HUES48 (cell line): ENCODE data around the gene DNAJC5G.
"Not testable (repeated sequence)": the region's sequence is repeated elsewhere in the genome, so short reads cannot be mapped to it uniquely, and the experiment has no call there.

ENCODE experiments used
- H3K27ac ChIP-seq: one replicate; pipeline ENCODE4 v1.7.0; 2013; ENCODE audit warnings: low read depth, low read length, inconsistent platforms
- H3K27me3 ChIP-seq: 2 replicates; pipeline ENCODE4 v1.6.1; 2013; ENCODE audit warnings: mild to moderate bottlenecking, low read length; ENCODE audit not compliant: control insufficient read depth, insufficient read depth
- H3K36me3 ChIP-seq: 2 replicates; pipeline ENCODE4 v1.6.1; 2013; ENCODE audit warnings: low read length; ENCODE audit not compliant: control insufficient read depth, insufficient read depth
- H3K4me1 ChIP-seq: 2 replicates; pipeline ENCODE4 v1.6.1; 2013; ENCODE audit warnings: mild to moderate bottlenecking, low read length; ENCODE audit not compliant: control insufficient read depth, insufficient read depth
- H3K4me3 ChIP-seq: 2 replicates; pipeline ENCODE4 v1.5.1; 2013; ENCODE audit warnings: mild to moderate bottlenecking, low read depth, low read length
- H3K9ac ChIP-seq: 2 replicates; pipeline ENCODE4 v1.6.1; 2013; ENCODE audit warnings: mild to moderate bottlenecking, low read depth, low read length, moderate library complexity
- H3K9me3 ChIP-seq: 2 replicates; pipeline ENCODE4 v1.6.1; 2013; ENCODE audit warnings: low read length; ENCODE audit not compliant: control insufficient read depth, insufficient read depth

DNAJC5G gene

DNA sequence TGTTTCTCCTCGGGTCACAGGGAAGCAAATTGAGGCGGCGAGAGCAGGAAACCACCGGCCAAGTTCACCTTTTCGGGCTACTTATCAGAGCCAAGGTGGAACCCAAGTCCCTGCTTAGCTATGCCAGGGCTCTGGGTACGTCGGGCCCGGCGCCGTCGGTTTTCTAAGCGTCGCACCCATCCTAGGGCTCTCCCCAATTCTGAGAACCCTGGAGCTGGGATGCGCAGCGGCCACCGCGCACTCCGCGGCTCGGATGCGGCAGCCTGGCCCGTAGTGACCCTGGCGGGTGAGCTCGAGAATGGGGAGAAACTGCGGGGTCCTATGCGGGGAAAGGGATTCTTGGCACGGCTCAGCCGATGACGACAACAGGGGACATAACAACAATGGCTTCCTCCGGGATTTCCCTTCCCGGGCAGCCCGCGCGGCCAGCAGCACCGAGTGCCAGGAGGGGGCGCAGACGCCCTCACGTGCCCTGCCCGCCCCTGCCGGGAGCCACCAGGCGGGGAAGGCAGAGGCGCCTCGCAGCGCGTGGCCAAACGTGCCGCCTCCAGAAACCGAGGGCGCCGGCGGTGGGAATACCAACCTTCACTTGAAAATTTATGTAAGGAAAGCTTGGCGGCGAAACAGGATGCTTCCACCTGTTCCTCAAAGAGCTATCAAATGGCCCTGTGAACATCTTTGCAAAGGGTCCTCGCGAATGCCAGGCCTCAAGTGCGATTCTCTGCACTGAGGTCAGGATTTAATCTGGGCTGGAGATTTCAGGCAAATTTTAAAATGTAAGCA, 10.3 kb upstream of the DNAJC5G start:
- H3K4me3 ChIP-seq: peak overlapping the region; percentile 69
- peaks cover 72% of the 10 kb centered on the region for H3K27me3 ChIP-seq
- H3K9ac ChIP-seq: 0 out of 2 replicates have a peak overlapping the region, but pooled peaks have one; percentile 34
- peaks cover 21% of the 10 kb centered on the region for H3K4me1 ChIP-seq
- H3K36me3 ChIP-seq: no peaks in the 10 kb centered on the region
- H3K9me3 ChIP-seq: no peaks in the 10 kb centered on the region
- H3K27ac ChIP-seq: no peak overlapping the region

DNA sequence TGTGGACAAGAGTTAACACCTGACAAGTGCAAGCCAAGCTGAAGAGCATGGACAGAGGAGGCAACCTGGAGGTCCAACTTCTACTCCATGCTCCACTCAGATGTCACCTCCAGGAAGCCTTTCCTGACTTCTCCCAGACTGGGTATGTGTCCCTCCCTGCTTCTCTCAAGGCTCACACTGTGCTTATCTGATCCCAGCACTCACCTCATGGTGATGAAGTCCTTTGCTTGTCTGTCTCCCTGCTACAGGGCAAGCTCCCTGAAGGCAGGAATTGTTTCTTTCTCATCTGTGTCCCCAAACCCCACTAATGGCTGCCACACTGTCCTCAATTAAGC, 9.7 kb upstream of the DNAJC5G start:
- Histone ChIP-seq H3K4me3 (peak overlapping the region; percentile 69; the same call in 1 of the 2 replicates), H3K36me3 (no peaks in the 10 kb centered on the region), H3K27me3 (peaks cover 66% of the 10 kb centered on the region), H3K9me3 (no peaks in the 10 kb centered on the region), H3K27ac (no peak overlapping the region), H3K4me1 (peaks cover 21% of the 10 kb centered on the region), H3K9ac (0 out of 2 replicates have a peak overlapping the region, but pooled peaks have one; percentile 34)

DNA sequence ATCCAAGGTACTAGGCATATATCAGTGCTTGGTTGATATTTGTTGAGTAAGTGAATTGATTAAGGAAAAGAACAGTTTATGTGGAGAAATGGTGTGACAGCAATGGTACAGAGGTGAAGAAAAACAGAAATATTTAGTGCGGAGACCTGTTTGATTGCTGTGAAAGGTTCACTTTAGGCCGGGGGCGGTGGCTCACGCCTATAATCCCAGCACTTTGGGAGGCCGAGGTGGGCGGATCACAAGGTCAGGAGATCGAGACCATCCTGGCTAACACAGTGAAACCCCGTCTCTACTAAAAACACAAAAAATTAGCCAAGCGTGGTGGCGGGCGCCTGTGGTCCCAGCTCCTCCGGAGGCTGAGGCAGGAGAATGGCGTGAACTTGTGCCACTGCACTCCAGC, 6.9 kb upstream of the DNAJC5G start:
- H3K9ac ChIP-seq, H3K4me3 ChIP-seq, H3K9me3 ChIP-seq, H3K27ac ChIP-seq, H3K36me3 ChIP-seq: not testable (repeated sequence)
- peaks cover 38% of the 10 kb centered on the region for H3K27me3 ChIP-seq
- peaks cover 11% of the 10 kb centered on the region for H3K4me1 ChIP-seq

DNA sequence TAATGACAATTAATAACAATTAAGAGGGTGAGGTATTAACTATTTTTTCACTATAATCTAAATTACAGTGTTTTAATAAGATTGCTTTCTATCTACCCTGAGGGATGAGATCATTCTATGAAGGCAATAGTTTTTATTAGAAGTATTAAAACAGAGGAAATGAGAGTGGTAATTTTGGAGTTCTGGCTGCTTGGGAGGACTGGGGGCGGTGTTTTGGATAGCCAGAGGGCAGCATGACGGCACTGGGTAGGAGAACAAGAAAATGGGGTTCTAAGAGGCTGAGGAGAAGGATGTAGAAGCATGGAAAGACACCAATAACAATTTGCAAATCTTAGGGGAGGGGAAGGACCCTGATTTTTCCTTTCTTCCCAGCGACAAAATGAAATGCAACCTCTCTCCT, 5.1 kb upstream of the DNAJC5G start:
- Histone ChIP-seq H3K27me3 (peaks cover 20% of the 10 kb centered on the region), H3K4me3 (no peak overlapping the region), H3K9me3 (no peaks in the 10 kb centered on the region), H3K4me1 (peaks cover 2% of the 10 kb centered on the region; the same call in 1 of the 2 replicates), H3K27ac (no peak overlapping the region), H3K36me3 (no peaks in the 10 kb centered on the region), H3K9ac (no peak overlapping the region)

DNA sequence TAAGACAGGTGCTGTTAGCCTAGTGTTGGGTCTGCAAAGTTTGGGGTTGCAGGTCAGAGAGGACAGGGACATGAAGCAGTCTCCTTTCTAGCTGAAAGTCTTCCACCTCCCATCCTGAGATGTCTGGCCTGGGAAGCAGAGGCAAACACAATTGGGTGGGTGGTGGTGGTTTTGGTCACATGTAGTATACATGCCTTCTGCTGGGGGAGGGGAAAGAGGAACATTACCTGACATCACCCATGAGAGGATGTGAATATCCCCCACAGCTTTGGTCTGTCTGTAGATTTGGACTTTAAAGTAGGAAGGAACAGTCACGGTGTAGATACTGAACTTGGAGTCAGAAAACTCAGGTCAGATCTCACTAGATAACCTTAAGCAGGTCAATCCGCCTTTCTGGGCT, 4.6 kb upstream of the DNAJC5G start:
- no peaks in the 10 kb centered on the region for H3K36me3 ChIP-seq
- no peaks in the 10 kb centered on the region for H3K4me1 ChIP-seq
- H3K27me3 ChIP-seq: peaks cover 14% of the 10 kb centered on the region
- no peaks in the 10 kb centered on the region for H3K9me3 ChIP-seq
- no peak overlapping the region for H3K4me3 ChIP-seq
- no peak overlapping the region for H3K9ac ChIP-seq
- no peak overlapping the region for H3K27ac ChIP-seq

DNA sequence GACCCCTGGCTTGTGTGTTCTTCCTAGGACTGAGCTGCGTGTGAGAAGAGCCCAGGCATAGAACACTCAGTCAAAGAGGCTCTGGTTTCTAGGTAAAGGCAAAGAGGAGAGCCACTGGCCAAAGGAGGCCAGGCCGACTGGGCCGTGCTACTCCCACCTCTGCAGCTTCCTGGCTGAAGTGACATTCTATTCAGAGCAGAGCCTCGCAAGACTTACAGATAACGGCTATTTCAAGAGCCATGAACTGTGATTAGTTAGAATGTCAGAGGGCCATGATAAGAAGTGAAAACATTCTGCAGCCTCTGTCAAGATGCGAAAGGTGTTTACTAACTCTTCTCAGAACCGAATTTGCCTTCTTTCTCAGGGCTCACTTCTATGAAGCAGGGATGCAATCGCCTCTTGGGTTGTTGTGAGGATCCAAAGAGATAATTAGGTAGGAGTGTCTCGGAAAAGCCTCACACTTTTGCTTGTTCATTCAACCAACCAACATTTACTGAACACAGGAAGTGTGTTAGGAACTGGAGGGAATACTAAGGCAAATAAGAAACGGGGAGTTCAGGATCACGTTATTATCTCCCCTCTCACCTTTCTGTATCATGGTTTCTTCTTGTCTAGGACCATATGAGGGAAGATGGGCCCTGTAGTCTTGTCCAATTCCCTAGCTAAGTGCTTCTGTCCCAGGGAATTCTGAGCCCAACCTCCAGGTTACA, 3.4 kb upstream of the DNAJC5G start:
- Histone ChIP-seq H3K27me3 (peaks cover 4% of the 10 kb centered on the region), H3K36me3 (no peaks in the 10 kb centered on the region), H3K4me1 (no peaks in the 10 kb centered on the region), H3K27ac (no peak overlapping the region), H3K4me3 (no peak overlapping the region), H3K9me3 (no peaks in the 10 kb centered on the region), H3K9ac (no peak overlapping the region)

DNA sequence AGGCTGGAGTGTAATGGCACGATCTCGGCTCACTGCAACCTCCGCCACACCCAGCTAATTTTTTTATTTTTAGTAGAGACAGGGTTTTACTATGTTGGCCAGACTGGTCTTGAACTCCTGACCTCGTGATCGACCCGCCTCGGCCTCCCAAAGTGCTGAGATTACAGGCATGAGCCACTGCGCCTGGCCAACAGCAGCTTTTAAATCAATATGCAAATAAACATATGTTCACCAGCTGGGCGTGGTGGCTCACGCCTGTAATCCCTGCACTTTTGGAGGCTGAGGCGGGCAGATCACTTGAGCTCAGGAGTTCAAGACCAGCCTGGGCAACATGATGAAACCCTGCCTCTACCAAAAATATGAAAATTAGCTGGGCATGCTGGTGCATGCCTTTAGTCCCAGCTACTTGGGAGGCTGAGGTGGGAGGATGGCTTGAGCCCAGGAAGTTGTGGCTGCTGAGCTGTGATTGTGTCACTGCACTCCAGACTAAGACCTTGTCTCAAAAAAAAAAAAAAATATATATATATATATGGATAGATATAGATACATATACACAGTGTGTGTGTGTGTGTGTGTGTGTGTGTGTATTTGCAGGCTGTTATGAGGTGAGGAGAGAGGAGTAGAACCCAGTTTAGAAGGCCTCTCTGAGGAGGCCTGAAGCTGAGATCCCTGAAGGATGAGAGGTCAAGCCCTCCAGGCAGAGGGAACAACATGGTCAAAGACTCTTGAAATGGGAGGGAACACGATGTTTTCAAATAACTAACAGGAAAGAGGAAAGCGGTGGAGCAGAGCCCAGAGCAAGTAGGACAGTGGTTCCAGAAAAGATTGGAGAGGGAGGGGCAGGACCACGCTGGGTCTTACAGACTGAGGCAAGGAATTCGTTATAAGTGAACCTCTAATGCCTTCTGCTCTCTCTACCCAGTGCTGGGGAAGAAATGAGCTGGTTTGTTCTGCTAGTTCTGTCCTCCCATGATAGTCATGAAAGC, 2.4 kb upstream of the DNAJC5G start:
- H3K36me3 ChIP-seq, H3K4me3 ChIP-seq, H3K27ac ChIP-seq, H3K27me3 ChIP-seq, H3K9me3 ChIP-seq, H3K9ac ChIP-seq, H3K4me1 ChIP-seq: not testable (repeated sequence)

DNA sequence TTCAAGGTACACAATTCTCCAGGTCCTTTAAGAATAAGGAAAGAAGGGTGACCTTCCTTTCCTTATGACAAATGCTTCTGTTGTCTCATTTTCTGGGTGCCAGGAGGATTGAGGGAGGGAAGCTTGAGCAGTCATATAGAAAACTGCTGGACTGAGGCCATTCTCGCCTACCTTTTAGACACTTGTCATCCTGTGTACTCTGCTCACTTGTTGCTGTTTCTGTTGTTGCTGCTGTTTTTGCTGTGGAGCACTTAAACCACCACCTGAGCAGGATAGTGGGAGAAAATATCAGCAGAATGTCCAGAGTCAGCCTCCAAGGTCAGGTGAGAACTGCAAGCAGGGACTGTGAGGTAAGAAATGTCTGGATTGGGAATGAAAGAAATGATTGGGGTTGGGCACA, 2.8 kb downstream of the DNAJC5G start:
- Histone ChIP-seq H3K9ac (no peak overlapping the region), H3K4me1 (peaks cover 20% of the 10 kb centered on the region), H3K9me3 (no peaks in the 10 kb centered on the region), H3K27me3 (peaks cover 9% of the 10 kb centered on the region; the same call in 1 of the 2 replicates), H3K36me3 (no peaks in the 10 kb centered on the region), H3K27ac (no peak overlapping the region), H3K4me3 (no peak overlapping the region)

DNA sequence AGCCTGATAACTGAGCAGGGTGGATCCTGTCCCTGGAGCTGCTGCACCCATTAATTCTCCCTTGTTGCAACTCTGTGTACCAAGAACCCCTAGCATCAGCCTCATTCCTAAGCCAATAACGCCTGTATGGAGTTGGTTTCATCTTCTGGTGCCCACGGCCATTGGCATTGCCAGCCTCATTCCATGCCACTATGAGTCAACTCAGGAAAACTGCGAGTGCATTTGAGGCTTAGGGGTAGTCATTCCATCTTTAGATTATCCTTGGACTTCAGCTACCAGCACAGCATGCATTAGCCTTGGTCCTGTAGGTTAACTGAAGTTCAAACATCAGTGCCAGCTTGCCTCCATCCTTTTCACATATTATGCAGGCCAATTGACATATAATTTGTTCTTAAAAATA, 5.6 kb downstream of the DNAJC5G start:
- Histone ChIP-seq H3K4me3 (no peak overlapping the region), H3K4me1 (peaks cover 26% of the 10 kb centered on the region), H3K27me3 (peaks cover 9% of the 10 kb centered on the region; the same call in 1 of the 2 replicates), H3K27ac (no peak overlapping the region), H3K9me3 (no peaks in the 10 kb centered on the region), H3K9ac (no peak overlapping the region), H3K36me3 (no peaks in the 10 kb centered on the region)

DNA sequence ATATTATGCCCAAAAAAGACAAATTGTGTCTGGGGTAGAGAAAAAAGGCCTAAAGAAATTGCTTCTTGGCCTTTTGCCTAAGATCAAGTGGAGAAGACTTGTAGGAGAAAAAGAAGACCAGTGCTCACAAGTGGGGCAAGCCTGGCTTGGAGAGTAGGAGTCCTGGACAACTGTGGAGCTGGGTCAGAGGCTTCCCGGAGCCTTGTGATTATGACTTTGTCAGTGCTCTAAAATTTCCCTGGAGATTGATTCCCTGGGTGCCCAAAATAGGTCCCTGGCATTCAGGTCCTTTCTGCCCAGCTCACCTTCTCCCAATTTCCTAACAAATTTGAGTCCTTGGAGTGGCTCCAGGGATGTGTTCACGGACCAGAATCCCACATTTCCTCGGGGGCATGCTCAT, 6.2 kb downstream of the DNAJC5G start:
- H3K27ac ChIP-seq: peak overlapping the region; percentile 16
- H3K27me3 ChIP-seq: peaks cover 9% of the 10 kb centered on the region; the same call in 1 of the 2 replicates
- H3K9ac ChIP-seq: no peak overlapping the region

More for the DNA sequence above, 6.2 kb downstream of the DNAJC5G start:
- Histone ChIP-seq H3K36me3 (no peaks in the 10 kb centered on the region), H3K9me3 (no peaks in the 10 kb centered on the region), H3K4me3 (no peak overlapping the region), H3K4me1 (peaks cover 27% of the 10 kb centered on the region)
